HG03342 (cell line): ENCODE data around the gene MOGAT3.

ENCODE experiments used
- ATAC-seq: cut with Tn5 transposase; IDR thresholded peaks from one replicate; pipeline ENCODE4 v1.9.1; 2021; ENCODE audit warnings: mild to moderate bottlenecking, moderate library complexity; ENCODE audit not compliant: unreplicated experiment

MOGAT3 gene

DNA sequence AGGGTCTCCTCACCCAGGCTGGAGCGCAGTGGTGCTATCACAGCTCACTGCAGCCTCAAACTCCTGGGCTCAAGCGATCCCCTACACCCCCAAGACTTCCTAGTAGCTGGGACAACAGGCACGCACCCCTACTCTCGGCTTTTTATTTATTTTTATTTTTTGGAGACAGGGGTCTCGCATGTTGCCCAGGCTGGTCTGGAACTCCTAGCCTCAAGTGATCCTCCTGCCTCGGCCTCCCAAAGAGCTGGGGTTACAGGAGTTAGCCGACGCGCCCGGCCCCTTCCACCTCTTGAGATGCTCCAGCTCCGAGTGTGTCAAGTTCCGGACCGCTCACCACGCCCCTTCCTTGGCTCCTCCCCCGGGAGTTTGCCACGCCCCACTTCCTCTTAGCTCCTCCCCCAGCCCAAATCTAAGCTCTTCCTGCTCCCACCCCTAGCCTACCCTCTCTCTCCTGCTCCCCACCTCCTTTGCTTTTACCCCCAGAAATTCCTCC is 27.0 kb downstream of the MOGAT3 start:
- ATAC-seq = peak; percentile 60

DNA sequence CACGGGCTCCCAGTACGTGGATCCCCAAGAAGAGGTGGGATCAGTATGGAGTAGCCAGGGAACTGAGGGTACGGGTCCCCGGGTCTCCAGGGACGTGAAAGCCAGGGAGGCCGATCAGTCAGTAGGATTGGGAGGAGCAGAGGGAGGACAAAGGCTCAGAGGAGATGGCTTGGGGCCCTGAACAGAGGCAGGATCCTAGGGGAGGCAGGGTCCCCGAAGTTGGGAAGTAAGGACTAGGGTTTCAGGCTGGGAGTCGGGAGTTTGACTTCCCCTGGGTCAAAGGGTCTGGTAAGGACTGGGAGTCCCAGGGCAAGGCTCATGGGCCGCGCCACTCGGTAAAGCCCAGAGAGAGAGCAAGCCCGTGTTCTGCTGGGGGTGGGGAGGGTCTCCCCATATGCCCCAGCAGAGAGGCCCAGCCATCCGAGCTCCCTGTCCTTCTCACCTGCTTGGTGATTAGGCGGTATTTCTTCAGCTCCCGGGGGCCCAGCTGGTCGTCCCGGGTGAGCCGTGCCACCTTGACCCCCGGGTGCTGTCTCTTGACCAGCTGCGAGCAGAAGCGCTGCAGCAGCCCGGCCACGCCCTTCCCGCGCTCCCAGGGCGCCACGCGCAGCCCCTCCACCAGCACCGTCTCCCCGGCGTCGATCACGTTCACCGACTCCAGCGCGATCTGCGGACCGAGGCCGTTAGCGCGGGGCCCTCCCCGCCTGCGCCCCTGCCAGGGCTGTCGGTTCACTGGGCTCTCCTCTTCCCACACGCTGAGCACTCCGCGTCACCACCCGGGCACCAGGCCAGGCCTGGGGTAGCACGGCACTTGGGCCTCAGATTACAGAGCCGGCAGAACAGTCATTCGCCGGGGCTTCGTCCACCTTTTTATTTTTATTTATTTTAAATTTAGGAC is 27.7 kb downstream of the MOGAT3 start:
- no peak for ATAC-seq

DNA sequence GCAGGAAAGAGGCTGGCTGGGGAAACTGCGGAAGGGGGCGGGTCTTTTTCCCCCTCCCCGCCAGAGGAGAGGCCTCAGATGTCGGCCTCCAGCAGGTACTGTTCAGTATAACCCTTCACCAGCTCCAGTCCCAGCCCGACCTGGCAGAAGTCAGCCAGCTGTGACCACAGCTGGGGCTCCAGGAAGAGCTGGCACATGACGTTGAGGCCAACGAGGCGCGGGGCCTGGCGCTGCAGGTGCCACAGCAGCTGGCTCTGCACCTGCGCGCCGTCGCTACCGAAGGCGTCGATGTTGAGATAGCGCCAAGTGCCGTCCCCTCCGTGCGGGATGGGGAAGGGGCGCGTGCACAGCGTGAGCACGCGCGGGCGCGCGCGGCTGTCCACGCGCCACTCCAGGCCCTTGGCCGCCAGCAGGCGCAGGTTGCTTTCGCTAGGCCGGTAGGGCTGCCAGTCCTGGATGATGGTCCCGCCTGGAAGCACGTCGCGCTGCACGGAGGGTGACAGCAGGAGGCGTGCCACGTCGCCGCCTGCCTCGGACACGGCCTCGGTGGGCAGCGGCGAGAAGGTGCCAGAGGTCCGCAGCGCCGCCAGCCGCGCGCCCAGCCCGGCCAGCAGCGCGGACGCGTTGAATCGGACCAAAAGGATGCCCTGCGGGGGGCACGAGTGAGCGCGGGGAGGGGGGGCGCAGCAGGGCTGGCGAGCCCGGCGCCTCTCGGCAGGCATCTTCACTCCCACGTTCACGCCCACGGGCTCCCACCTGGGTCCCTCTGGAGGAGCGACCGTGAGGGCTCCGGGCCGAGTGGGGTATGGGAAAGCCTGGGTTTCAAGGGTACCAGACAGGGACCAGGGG is 28.6 kb downstream of the MOGAT3 start:
- ATAC-seq = no peak

DNA sequence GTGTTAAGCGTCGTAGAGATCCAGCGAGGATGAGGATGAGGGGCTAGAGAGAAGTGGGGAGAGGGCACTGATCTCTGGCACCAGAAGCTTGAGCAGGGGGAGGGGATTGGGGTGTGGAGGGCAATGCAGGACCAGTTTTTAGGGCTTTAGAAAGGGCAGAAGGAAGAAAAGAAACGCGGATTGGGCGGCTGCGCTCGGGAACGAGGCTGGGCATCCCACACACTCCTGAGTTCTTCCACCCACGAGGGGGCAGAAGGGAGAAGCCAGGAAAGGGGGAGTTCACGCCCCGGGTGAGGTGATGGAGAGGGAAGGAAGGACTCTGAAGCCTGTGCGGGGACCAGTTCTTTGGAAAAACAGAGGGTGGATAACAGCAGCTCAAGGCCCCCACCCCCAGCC is 29.4 kb downstream of the MOGAT3 start:
- ATAC-seq = no peak

DNA sequence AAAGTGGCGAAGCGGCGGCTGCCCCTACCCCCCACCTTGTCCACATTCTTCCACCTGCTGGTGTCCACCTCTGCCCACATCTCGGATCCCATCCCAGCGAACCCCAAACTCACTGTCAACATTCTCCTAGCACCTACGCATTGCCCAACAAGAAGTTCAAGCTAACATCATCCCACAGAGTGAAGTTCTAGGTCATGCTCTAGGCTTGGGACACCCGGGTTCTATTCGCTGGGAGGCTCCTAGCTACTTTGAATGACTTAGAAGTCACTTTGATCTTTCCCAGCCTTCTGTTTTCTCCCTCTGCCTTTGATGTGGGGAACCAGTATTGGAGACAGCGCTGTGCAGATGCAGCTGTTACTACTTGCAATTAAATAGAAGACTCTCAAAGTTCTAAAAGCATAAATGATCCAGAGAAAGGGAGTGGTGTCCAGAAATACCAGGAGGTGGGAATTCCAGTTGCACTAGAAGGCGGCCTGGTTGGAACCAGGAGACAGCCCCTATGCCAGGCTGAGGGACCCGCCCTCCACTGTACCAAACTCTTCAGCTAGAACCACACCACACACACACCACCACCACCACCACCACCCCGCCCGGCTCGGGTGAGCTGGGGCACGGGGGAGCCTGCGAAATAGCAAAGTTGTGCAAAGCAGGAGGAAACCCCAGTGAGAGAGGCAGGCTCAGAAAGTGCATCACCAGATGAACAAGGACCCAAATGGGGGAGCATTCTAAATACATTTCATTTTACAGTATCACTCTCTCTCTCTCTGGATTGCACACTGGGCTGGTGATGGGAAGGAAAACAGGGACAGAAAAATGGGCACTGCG is 30.0 kb downstream of the MOGAT3 start:
- no peak for ATAC-seq

DNA sequence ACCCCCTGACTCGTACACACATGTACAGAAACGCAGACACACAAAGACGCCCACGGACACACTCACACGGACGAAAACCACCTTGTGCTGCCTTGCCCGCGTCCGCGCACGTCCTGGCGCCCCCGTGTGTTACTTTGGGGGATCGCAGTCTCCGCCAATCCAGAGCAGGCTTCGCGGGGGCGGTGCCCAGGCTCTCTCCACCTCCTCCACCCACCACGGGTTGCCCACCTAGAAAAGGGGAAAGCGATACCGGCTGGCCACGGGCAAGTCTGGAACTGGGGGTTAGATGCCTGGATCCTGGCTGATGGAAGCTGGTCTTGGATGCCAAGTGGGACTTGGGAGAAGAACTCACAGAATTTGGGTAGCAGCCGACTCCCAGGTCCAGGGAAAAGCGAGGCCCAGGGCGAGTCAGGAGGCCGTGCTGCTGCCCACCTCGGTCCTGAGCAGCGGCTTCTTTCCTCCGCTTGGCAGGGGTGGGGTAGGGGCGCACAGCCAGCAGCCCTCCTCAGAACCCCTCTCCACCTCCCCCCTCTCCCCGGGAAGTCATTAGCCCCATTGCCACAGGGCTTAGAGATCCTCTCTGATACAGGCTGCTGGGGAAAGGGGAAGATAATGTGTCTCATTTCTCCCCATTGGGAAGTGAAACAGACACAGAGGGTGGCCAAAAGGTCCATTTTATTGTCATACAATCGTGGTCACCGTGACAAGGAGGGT is 30.8 kb downstream of the MOGAT3 start:
- ATAC-seq = no peak

DNA sequence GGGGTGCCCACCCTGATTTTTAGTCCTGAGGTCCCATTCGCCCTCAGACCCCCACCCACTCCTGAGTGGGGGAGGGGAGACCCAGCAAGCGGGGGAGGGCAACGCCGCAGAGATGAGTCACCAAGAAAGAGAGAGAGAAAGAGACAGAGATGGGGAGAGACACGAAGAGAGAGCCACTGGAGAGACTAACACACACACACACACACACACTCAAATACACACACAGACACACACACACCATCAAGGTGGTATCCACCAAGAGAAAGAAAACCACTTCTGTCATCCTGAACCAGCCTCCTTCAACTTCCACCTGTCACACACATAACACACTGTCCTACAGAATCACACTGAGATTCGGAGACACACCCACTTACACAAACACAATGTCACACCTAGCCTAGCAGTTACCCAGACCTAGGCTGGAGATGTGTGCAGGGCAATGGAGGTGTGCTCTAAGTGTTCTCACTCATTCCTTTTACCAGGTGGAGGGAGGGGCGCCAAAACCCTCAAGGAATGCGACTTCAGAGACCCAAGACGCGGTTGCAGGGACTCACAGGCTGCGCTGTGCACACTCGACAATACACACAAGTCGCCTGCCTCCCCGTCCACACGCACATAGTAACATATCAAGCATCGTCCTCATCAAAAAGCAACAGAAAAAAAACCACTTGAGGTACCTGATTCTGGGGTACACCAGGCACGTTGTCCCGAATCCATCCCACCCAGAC is 31.6 kb downstream of the MOGAT3 start:
- ATAC-seq = no peak

DNA sequence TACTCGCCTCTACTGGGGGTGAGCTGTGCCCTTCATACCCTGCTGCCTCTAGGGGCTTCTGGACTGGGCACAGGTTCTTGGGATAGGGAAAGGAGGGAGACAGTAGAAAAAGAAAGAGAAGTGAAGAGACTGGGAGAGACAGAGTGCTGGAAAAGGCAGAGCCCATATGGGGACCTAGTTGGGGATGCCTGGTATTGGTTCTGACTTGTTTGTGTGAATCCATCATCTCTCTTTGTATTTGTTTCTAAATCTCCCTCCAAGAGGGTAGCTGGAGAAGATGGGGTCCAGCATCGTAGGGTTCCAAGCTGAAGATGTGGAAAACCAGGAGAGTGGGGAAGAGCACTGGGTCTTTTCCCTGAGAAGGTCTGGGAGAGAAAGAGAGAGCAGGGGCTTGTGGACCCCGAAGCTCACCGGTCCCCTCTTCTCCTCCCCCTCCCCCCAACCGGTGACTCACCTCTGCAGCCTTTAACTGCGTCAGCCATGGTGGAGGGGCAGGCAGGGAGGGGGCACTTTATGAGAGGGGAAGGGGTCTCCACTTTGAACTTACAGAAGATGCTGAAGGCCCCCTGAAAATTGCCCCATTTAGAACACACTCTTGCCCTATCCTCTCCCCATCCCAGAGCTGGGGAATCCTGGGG is 32.3 kb downstream of the MOGAT3 start:
- ATAC-seq = no peak

DNA sequence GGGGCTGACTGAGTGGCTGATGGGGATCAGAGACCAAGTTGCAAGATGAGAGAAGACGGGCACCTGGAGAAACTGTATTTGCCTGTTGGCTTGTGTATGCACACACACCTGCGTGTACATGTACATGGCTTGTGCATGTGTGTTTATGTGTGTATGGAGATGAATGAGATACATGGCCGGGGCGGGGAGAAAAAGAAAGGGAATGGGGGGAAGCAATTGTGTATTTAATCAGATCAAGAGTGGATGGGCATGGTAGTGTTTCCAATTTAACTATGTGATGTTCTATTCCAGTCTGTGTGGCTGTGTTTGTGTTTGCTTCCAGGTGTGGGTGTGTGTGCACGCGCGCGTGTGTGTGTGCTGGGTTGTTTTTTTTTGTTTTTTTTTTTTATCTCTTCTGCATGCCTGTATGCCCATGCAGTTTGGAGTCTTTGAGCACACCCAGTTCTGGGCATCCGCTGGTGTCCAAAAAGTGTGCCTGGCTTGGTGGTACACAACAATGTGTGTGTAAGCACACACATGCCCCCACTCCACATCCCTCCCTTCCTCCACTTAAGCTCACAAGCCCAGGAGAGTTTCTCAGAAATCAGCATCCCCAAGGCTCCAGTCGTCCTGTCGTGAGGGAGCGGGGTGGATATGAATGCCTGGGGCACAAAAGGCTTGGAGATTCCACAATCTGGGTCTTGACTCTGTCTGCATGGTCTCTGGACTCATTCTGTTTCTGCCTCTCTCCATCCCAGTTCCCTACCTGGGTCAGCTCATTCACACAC is 33.0 kb downstream of the MOGAT3 start:
- ATAC-seq = no peak

DNA sequence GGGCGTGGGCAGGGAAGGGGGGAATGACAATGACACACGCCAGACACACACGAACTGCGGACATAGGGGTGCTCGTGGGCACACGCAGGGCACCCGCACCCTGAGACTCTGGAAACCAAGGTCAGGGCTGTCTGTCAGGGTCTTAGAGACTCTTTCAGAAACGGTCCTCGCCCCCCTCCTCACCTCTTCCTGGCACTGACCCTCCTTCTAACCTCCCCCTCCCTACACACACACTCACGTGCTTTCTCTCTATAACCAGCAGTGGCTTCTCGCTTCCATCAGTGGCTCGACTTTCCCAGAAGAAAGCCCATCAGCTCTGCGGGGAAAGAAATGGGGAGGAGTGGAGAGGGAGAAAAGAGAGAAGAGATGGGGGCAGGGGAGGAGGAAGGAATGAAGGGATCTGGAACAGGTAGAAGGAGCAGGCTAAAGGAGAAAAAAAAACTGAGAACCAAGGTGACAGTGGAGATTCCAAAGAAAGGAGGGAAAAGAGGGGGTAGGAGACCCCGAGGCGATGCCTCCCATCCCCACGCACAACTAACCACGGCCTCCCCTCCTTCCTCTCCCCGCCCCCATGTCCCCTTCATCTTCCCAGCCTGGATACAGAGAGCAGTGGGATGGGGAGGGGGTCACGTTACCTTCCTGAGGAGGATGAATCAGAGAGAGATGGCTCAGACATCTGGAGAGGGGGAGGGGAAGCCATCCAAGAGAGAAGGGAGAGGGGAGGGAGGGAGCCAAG is 33.8 kb downstream of the MOGAT3 start:
- ATAC-seq = no peak

DNA sequence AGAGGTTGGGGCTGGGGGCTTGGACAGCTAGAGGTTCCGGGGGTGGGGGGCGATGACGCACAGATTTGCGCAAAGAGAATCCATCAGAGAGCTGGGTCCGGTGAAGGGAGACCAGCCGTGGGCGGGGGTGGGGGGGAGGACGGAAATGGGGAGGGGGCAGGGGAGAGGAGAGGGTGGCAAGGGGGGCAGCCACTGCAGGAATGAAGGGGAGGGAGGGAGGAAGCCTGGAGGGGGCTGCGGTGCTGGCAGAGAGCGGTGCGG is 34.3 kb downstream of the MOGAT3 start:
- no peak for ATAC-seq

DNA sequence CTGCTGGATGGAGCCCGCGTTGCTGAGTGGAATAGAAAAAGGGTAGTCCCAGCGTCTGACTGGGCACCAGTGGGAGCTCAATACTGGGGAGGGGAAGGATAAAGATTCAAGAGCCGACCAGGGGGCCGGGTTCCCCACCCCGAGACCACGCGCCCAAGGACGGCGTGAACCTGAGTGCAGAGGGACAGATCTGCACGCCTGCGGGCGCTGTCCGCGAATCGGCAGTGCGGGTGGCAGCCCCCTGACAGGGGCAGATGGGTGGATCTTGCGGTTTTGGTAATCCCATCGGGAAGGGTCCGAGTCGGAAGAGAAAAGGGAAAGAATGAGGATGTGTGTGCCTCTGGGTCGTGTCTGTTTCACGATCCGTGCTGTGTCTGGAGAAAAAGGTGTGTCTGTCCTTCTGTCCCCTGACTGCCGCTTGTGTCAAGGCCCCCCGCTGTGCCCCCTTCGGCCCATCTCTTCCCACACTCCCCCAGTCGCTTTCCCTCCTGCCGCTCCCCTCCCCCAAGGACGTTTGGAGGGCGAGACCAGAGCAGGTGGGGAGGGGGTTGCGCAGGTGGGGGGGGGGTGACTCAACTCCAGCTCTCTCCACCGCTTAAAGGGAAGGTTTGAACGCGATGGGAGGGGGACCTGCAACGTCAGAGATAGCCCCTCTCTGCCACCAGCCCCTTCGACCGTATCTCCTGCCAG is 34.7 kb downstream of the MOGAT3 start:
- no peak for ATAC-seq

DNA sequence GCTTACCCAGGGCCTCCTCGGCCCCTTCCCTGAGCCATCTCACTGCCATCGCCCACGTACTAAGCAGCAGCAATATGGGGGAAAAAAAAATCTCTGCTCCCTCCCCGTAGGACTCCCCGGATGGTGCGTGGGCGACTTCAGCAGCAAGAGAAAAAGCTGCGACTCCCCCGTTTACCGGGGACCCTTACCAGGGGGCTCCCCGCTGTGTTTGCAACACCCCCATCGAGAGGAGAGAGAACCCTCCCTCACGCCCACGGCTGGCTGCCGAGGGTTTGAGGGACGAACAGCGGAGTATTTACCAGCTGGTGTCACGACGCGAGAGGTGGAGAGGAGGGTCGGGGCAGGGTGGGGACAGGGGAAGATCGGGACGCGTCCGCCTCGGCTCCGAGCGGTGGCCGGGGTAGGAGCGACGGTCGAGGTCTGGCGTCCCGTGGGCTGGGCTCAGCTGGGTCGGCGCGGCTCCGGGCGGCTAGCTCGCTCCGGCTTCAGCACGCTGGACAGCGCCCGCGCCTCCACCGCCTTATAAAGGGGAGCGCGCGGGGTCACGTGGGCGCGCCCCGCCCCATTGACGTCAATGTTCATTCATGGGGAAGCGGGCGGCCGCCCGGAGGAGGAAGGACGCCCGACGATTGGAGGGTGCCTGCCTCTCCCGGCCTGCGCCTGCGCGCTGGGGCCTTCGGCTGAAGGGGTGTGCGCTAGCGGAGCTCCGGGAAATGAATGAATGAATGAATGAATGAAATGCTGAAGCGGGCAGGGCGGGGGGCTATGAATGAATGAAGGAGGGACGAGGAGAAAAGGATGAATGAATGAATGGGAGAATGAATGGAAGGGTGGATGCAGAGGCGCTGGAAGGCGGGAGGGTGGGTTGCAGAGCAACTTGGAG is 35.5 kb downstream of the MOGAT3 start, which contains the start of gene VGF:
VGF (minus strand) TSS at position 495 of the 883 bp plus-strand sequence. CDS start 726 bp downstream, outside the sequence.
- peak; percentile 64 for ATAC-seq

DNA sequence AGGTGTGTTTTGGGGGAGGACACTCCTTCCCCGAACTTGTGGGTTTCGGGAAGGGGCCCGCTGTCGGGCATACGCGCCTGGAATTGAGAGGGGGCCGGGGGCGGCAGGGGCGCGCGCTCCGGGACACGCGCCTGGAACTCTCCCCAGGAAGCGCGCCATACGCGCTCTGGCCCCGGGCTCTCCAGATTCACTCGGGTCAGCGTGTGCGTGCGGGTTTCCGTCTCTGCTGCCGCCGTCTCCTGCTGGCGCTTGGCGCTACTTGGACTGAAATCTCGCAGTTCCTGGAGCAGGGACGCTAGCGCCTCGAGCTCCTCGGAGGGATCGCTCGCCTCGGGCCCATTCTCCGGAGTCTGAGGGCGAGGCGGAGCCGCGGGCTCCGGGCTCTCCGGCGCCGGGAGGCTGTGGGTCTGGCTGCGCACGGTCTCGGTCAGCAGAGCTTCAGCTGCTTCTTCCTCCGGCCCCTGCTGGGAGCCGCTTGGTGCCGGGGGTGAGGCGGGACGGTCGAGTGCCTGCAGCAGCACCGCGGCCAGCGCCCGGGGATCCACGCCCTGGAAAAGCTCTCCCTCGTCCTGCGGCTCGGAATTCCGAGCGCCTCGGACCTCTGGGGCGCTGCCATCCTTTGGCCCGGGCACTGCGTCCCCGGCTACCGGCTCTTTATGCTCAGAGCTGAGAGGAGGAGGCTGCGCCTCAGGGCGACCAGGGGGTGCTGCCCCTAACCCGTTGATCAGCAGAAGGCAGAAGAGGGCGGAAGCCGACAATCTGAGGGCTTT is 36.6 kb downstream of the MOGAT3 start:
- no peak for ATAC-seq

DNA sequence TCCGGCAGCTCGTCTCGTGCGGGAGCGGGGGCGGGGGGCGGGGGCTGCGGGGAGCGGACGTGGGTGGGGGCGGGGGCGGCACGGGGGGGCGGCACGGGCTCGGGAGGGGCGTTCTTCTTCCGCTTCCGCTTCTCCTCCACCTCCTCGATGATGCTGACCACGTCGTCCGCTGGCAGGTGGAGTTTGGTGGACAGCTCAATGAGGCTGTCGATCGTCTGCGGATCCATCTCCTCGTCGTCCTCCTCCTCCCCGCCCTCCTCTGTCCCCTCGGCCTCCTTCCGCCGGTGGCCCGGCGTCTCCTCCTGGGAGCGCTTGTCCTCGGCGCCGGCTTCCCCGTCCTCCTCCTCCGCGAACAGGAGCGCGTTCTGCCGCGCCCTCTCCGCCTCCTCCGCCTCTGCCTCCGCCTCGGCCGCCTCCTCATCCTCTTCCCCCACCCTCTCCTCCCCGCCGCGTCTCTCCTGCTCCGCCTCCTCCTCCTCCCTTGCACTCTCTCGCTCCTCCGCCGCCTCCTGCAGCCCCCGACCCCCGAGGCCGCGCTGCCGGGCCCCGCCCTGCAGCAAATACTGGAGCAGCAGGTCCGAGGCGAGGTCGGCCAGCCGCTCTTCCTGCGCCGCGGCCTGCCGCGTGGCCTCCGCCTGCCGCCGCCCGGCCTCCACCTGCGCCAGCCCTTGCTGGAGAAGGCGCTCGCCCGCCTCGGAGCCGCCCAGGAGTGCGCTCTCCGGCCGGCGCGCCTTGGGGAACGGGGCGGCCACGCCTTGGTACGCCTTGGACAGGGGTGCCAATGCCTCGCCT is 37.4 kb downstream of the MOGAT3 start:
- ATAC-seq = no peak
